Measurements from ENCODE around the gene LCA5L. TPM values are rescaled to one million over a fixed set of nuclear protein-coding genes. Genes with fewer than 3 reads are reported as not detected.

The LCA5L gene
- total and polyA plus RNA-seq, 2 of the 13 experiments (the other 11 are each of a cell fraction or from before 2014, with no cell fraction given), result 0.13 to 0.55 TPM

DNA sequence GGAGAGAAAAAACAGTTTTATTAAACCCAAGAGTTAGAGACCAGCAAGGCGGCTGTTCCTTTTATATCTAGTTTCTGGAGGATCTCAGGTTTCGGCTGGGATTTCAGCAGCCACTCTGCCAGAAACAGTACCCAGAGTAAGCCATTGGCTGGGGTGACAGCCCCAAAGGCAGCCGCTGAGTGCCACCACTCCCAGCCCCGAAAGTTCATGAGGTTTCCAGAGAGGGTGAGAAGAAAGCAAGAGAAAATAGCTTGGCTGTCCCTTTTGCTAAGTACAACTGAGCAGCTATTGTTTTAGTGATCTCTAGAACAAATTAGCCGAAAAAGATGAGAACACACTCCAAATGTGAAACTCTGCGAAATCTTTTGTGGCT, 7.4 kb upstream of the LCA5L start:
- H3K4me2 ChIP-seq (ENCODE audit: low read depth, low read length), result no peak overlapping the region
- no peaks in the 10 kb centered on the region for H4K20me1 ChIP-seq (ENCODE audit: insufficient read depth, low read length)
- H3K9me3 ChIP-seq (ENCODE audit: low read length), result no peaks in the 10 kb centered on the region
- WGBS (ENCODE audit: low lambda C conversion rate), result 73% methylated on average over 5 of the region's 6 CpGs
- H3K9ac ChIP-seq (ENCODE audit: insufficient read depth, low read depth, low read length), result no peak overlapping the region
- H3K4me1 ChIP-seq (ENCODE audit: insufficient read depth, low read length), result 0 out of 2 replicates have a peak, but pooled peaks cover 7% of the 10 kb centered on the region
- no TSS peak for BruUV-seq (replicated peaks)
- POLR2A ChIA-PET, result no interaction called here
- intact Hi-C loops (cut with micrococcal nuclease; ENCODE audit: unreplicated experiment) (no loop called here), in situ Hi-C loops (cut with HindIII; ENCODE audit: extremely low pct_ligation_motif_present, low pct_unique_long_range_greater_than_20kb) (no loop called here)
- H3K27me3 ChIP-seq (ENCODE audit: control insufficient read depth in 1 of 2, insufficient read depth in 2 of 2, low read length in 2 of 2), result no peaks in the 10 kb centered on the region; a peak in 1 of 5 replicates
- DNase-seq (ENCODE audit: low spot score) (no peak), ATAC-seq (no peak), FAIRE-seq (no peak)
- H2AFZ ChIP-seq (ENCODE audit: low read length), result no peak overlapping the region
- H3K36me3 ChIP-seq (replicated peaks in 1 of 2; ENCODE audit: control insufficient read depth in 1 of 2, insufficient read depth in 2 of 2, low read length in 2 of 2), result no peaks in the 10 kb centered on the region
- H3K4me3 ChIP-seq (replicated peaks in 1 of 3; ENCODE audit: insufficient read depth in 1 of 3, low read depth in 2 of 3, low read length in 3 of 3), result no peak overlapping the region
- CTCF ChIA-PET (ENCODE audit: low intra/inter-chr PET ratio, low total read pairs), result no interaction called here
- no peak overlapping the region for H3K27ac ChIP-seq (ENCODE audit: extremely low read length, insufficient read depth, low read length)
- no peaks in the 10 kb centered on the region for H3K79me2 ChIP-seq (ENCODE audit: insufficient read depth, low read length)
- TF ChIP-seq DR1 (CRISPR knock-in tag; IDR thresholded peaks at IDR 0.05) (no peak), ZNF12 (CRISPR knock-in tag; IDR thresholded peaks at IDR 0.05) (no peak), TEAD3 (CRISPR knock-in tag; optimal IDR thresholded peaks at IDR 0.05; ENCODE audit: borderline replicate concordance) (no peak), ATAD3A (CRISPR knock-in tag; IDR thresholded peaks at IDR 0.05) (no peak), NAIF1 (CRISPR knock-in tag; IDR thresholded peaks at IDR 0.05; ENCODE audit: borderline replicate concordance) (no peak), ZNF382 (CRISPR knock-in tag; IDR thresholded peaks at IDR 0.05; ENCODE audit: borderline replicate concordance) (no peak), SP2 (CRISPR knock-in tag; IDR thresholded peaks at IDR 0.05) (no peak)

DNA sequence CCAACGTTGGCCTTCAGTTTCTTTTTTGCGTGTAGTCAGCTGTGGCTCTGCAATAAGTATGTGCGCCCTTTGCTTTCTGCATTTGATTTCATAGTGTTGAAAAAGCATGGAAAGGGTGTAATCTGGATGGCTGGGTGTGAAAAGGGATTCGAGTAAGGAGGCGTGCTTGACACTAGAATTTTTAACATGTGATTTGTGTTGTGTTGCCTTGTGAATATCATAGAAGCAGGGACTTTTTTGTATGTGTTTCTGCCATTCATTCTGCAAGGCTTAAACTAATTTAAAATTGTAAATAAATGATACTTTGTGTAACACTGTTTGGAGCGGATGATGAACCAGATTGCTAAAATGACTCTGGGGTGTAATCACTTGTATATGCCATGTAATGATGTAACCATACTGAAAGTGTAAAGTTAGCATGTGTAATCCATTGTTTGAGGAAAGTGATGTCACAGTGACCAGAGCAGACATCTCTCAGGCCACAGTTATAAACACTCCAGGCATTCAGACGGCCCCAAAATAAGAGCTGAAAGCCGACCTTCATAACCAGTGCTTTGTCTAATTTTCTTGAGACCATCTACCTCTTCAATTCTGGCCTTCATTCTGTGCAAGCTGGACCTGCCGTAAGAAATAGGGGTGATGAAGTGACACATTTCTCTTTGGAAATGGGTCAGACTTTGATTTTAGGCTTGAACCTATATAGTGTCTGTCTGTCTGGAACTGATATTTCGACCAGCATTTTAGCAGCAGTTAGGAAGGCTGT, 6.8 kb upstream of the LCA5L start:
- H3K4me2 ChIP-seq (ENCODE audit: low read depth, low read length), result no peak overlapping the region
- no peak; the same call in 2 of the 3 replicates for ATAC-seq
- H3K79me2 ChIP-seq (ENCODE audit: insufficient read depth, low read length), result no peaks in the 10 kb centered on the region
- H3K9ac ChIP-seq (ENCODE audit: insufficient read depth, low read depth, low read length), result no peak overlapping the region
- H2AFZ ChIP-seq (ENCODE audit: low read length), result no peak overlapping the region
- 0 out of 2 replicates have a peak, but pooled peaks cover 7% of the 10 kb centered on the region for H3K4me1 ChIP-seq (ENCODE audit: insufficient read depth, low read length)
- ChIA-PET CTCF (ENCODE audit: low intra/inter-chr PET ratio, low total read pairs) (no interaction called here), POLR2A (no interaction called here)
- 34% methylated on average over 10 of the region's 10 CpGs for WGBS (ENCODE audit: low lambda C conversion rate)
- in situ Hi-C loops (cut with HindIII; ENCODE audit: extremely low pct_ligation_motif_present, low pct_unique_long_range_greater_than_20kb), result no loop called here
- DNase-seq (ENCODE audit: low spot score), result peak; percentile 3
- H4K20me1 ChIP-seq (ENCODE audit: insufficient read depth, low read length), result no peaks in the 10 kb centered on the region
- TF ChIP-seq, protein P1, sequence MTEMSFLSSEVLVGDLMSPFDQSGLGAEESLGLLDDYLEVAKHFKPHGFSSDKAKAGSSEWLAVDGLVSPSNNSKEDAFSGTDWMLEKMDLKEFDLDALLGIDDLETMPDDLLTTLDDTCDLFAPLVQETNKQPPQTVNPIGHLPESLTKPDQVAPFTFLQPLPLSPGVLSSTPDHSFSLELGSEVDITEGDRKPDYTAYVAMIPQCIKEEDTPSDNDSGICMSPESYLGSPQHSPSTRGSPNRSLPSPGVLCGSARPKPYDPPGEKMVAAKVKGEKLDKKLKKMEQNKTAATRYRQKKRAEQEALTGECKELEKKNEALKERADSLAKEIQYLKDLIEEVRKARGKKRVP (CRISPR knock-in tag; IDR thresholded peaks at IDR 0.05), result peak in 1 of 2 experiments; percentile 79; a peak in 2 of 4 replicates
- TF ChIP-seq GTF2F1 (IDR thresholded peaks at IDR 0.05; ENCODE audit: low read length) (no peak), ATF7 (IDR thresholded peaks at IDR 0.05) (0 out of 2 replicates have a peak, but pooled peaks have one; percentile 18), ATF7 (CRISPR knock-in tag; IDR thresholded peaks at IDR 0.05) (no peak), CREB1 (IDR thresholded peaks at IDR 0.05) (0 out of 2 replicates have a peak, but pooled peaks have one; percentile 22), CREB1 (CRISPR knock-in tag; IDR thresholded peaks at IDR 0.05) (no peak)
- TF ChIP-seq, protein P2, sequence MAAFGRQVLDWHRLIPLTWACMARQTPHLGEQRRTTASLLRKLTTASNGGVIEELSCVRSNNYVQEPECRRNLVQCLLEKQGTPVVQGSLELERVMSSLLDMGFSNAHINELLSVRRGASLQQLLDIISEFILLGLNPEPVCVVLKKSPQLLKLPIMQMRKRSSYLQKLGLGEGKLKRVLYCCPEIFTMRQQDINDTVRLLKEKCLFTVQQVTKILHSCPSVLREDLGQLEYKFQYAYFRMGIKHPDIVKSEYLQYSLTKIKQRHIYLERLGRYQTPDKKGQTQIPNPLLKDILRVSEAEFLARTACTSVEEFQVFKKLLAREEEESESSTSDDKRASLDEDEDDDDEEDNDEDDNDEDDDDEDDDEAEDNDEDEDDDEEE (CRISPR knock-in tag; IDR thresholded peaks at IDR 0.05), result no peak
- no peaks in the 10 kb centered on the region for H3K36me3 ChIP-seq (replicated peaks in 1 of 2; ENCODE audit: control insufficient read depth in 1 of 2, insufficient read depth in 2 of 2, low read length in 2 of 2)
- intact Hi-C loops (cut with micrococcal nuclease; ENCODE audit: unreplicated experiment), result no loop called here
- H3K9me3 ChIP-seq (ENCODE audit: low read length), result no peaks in the 10 kb centered on the region
- no peak for FAIRE-seq
- H3K4me3 ChIP-seq (replicated peaks in 1 of 3; ENCODE audit: insufficient read depth in 1 of 3, low read depth in 2 of 3, low read length in 3 of 3), result no peak overlapping the region
- H3K27ac ChIP-seq (ENCODE audit: extremely low read length, insufficient read depth, low read length), result no peak overlapping the region
- BruUV-seq (replicated peaks), result no TSS peak
- no peaks in the 10 kb centered on the region; a peak in 1 of 5 replicates for H3K27me3 ChIP-seq (ENCODE audit: control insufficient read depth in 1 of 2, insufficient read depth in 2 of 2, low read length in 2 of 2)
